NCI-H2227 (cell line): ENCODE data around the gene LCN12.
"Not testable (repeated sequence)": the region's sequence is repeated elsewhere in the genome, so short reads cannot be mapped to it uniquely, and the experiment has no call there.

Experiments
- DNase-seq: peaks from one replicate; lab custom pipeline; 2025; ENCODE audit not compliant: unreplicated experiment; lab: John Stamatoyannopoulos, UW

Gene LCN12

DNA sequence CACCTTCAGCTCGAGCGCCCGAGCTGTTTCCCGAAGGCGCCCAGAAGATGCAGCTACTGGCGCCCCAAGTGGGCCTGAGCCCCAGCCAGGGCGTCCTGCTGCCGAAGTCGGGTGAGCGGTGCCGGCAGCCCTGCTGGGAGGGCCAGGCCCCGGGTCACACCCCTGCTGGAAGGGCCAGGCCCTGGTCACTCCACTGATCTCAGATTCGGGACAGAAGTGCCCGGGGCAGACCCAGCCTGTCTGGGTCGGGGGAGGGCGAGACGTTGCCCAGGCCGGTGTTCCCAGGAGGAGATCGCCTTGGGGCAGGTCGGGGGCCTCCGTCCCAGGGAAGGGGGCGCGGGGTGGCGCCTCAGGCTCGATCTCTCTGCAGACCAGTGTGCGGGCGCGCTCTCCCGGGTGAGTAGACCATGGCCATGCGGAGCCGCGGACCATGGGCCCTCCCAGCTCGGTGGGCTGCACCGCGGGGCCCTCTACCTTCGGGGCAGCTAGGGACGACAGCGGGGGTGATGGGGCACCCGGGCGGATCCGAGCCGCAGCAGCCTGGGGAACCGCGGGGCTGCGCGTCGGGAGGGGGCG is 33.0 kb downstream of the LCN12 start:
- no peak for DNase-seq

DNA sequence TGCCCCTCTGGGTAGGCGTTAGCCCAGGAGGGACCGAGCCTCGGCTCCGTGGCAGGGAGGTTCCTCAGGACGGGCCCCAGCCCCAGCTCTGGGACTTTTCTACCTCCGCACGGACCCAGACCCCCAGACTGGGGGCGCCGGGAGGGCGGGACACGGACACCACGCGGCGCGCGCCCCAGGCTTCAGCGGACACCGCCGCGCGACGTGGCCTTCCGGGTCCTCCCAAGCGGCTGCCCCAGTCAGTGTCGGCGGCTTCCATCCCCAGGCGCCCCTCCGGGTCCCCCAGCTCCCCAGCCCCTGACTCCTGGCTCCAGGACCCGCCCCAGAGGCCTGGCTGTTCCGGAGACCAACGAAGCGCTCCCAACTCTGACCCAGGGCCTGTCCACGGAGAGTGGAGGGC is 33.8 kb downstream of the LCN12 start:
- DNase-seq, result no peak

DNA sequence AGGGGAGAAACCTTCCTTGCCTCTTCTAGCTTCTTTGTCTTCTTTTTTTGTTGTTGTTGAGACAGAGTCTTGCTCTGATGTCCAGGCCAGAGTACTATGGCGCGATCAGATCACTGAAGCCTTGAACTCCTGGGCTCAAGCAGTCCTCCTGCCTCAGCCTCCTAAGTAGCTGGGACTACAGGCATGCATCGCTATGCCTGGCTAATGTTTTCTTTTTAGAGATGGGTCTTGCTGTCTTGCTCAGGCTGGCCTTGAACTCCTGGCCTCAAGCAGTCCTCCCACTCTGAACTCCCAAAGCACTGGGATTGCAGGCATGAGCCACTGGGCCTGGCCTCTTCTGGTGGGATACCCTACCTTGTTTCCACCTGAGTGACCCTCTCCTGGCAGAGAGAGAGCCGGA is 36.8 kb downstream of the LCN12 start:
- DNase-seq, result no peak

DNA sequence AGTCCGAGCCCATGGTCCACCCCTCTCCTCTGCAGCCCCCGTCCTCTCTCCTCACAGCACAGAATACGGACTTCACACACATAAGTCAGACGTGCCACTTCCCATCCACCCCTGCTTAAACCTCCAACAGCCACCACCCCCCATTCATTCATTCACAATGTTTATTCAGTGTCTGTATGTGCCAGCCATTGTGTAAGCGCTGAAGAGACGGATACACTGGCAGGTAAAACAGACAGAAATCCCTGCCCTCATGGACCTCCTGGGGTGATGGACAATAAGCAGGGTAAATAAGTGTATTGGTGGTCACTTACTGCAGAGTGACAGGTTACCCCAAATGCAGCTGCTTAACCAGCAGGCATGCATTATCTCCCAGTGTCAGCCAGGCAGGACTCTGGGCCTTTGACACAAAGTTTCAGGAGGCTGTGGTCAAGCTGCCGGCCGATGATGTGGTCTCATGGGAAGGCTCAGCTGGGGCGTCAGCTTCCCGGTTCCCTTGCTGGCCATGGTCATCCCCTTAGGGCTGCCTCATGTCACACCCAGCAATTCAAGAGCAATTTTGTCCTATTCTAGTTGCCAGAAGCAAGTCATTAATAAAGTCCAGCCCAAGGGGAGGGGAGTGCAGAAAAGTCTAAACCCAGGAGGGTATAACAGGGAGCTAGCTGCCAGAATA is 38.3 kb downstream of the LCN12 start:
- no peak for DNase-seq

DNA sequence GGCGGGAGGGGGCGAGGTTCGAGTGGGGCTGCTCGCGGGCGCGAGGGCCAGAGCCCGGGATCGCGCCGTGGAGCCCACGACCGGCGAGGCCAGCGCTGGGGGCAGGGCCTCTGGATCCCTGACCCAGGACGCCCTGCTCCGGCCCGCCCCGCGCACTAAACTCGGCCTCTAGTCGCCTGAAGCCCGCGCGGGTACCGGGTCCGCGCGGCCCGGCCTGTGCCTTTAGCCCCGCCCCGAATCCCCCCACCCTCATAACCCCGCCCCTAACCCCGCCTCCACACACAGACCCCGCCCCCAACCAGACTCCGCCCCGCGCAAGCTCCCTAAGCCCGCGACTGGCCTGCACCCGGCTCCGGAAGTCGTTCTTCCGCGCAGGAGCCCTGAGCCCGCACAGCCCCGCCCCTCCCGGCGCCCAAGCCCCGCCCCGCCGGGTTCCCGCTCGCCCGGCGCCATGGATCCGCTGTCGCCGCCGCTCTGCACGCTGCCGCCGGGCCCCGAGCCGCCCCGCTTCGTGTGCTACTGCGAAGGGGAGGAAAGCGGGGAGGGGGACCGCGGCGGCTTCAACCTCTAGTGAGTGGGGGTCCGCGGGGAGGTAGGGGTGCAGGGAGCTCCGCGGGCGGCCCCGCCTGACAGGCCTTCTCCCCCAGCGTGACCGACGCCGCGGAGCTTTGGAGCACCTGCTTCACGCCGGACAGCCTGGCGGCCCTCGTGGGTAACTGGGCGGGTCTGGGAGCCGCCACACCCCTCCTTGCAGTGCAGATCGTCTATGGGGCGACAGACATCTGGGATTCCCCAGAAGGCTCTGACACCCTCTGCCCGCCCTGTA is 40.1 kb downstream of the LCN12 start, which contains the start of gene PAXX:
Gene PAXX, plus strand, starts transcription at position 430 of the 826 bp plus-strand sequence. Its CDS starts 22 bp downstream, at position 452.
- DNase-seq, result peak; percentile 80

DNA sequence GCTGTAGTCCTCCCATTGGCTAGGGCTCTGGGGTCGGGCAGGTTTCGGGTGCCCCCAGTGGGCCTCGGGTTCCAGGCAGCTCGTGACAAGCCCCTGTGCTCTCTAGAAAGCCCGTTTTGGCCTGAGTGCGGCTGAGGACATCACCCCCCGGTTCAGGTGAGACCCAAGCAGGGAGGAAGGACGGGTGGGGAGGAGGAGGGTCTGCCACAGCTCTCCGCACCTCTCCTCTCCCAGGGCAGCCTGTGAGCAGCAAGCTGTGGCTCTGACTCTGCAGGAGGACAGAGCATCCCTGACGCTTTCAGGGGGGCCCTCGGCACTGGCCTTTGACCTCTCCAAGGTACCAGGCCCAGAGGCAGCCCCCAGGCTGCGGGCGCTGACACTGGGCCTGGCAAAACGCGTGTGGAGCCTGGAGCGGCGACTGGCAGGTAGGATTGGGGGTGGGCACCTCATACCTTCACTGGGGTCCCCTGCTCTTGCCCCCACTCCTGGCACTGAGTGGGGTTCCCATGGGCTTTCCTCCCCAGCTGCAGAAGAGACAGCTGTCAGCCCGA is 40.8 kb downstream of the LCN12 start:
- DNase-seq, result no peak

DNA sequence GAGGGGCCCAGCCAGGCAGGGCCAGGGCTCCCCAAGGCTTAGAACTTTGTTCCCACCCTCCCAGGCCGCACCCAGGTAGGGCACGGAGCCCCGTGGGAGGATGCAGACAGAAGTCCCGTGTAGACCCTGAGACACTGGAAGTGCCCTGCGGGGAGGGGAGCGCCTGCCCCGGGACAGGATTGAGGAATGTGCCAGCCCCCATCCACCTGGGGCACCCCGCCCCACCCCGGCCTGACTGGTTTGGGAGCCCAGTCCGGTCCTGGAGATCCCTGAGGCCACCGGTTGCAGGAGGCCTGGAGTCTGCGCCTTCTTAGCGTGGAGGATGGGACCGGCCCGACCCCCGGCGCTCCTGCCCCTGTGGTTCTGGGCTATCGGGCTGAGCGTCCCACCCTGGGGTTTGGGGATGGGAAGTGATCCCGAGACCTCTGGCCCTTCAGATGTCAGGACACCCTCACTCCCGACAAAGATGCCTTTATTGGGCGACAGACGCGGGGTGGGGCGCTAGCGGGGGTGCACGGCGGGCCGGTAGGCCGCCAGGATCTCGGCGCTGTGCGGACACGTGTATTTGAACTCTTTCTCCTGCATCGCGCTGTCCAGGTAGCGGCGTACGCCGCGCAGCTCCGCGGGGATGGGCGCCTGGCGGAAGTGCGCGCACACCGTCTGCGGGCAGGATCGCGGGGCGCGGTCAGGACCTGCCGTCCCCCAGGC is 42.3 kb downstream of the LCN12 start:
- DNase-seq, result no peak

DNA sequence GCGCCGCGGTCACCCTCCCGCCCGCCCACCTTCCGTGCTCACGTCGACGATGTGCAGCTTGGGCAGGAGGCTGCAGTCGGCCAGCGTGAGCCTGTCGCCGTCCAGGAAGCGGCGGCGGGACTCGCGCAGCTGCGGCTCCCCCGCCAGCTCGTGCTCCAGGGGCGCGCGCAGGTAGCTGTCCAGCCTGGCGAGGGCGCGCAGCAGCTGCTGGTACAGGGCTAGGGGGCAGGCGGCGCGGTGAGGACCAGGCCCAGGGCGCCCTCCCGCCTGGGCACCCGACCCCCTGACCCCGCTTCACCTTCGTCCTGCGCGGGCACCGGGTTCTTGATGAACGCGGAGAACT is 42.8 kb downstream of the LCN12 start:
- DNase-seq, result no peak

DNA sequence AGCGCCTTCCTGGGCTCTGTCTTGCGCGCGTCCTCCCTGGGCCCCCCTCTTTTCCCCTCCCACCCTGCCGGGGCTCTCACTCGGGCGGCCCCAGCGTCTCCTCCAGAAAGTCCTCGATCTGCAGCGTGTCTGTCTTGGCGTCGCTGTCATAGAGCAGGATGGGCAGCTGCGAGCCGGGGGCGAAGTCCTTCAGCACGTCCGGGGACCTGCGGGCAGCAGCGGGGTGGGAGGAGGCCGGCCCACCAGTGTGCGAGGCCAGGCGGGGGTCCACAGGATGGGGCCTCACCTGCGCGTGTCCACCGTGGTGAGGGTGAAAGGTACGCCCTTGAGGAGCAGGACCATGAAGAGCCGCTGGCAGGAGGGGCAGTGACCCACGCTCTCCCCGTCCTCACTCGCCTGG is 43.3 kb downstream of the LCN12 start:
- DNase-seq, result no peak

DNA sequence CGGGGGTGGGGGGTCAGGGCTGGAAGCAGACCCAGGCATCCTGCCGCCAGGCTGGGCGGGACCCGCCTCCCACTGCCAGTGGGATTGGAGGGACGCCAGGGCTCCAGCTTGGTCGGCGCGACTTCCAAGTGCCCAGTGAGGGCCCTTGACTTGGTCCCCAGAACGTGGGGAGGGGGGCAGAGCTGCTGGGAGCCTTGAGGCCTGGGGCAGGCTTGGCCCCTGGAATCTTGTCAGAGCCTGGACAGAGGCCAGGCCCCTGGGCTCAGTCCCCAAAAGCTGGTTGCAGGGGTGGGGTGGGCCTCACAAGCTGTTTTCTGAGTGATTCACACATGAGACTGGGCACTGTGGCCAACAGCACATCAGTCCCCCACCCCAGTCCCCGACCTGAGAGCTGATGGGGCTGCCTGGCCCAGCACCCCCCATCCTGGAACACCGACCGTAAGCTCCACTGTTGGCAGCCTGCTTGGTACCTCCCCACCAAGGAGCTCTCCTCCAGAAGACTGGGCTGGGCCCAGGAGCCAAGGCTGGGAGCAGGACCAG is 43.8 kb downstream of the LCN12 start:
- DNase-seq, result no peak

DNA sequence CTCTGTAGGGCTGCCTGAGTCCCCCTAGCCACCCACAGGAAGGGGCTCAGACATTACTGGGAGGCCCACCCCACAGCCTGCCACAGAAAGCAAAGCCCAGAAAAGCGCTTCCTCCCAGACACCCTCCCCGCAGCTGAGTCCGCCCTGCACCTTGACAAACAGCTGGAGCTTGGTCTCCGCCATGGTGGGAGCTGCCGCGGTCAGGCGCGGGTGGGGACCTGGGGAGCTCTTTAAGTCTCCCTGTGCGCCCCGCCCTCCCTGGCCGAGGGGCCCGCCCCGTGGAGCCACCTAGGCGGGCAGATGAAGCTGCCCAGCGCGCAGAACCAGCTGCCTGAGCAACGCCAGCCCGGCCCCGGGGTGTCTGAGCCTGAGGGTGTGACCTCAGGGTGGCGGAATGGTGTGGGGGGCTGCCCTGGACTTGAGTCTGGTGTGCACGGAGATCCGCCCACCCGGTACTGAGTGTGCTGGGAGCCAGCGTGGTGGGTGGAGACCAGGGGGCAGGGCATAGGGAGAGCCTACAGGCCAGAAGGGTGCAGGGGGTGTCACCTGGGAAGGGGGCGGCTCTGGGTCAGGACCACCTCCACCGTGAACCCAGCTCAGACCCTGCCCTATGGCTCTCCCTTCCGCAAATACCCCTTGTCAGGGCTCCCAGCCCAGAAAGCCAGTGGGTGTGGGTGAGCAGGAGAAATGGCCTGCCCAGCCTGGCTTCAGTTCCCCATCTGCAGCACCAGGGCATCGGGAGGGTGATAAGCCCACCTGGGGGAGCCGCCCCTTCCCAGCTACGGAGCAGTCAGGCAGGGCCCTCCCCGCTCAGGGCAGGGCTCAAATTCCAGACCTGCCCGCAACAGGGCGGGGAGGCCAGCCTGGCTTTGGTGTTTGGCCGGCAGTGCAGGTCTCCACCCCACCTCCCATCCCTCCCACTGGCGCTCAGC is 44.6 kb downstream of the LCN12 start, which contains the start of gene CLIC3:
Gene CLIC3, minus strand, starts transcription at position 208 of the 932 bp plus-strand sequence. Its CDS starts 25 bp downstream, at position 183.
- DNase-seq, result no peak

DNA sequence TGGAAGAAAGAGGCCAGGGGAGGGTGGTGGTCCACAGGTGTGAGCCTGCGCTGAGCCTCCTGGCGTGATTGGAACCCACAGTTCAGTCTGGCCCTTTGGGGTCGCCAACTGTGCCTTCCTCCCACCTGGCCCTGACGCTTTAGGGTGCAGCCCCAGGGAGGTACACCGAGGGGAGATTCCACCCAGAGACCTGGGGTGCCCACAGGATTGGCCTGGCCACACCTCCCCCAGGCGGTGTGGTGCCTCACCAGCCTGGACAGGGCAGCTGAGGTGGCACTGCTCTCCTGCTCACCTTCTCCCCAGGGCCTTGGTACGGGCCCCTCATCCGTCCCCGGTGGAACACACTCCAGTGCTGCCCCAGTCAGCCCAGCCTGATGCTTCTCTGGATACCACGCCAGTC is 45.3 kb downstream of the LCN12 start:
- DNase-seq, result no peak

DNA sequence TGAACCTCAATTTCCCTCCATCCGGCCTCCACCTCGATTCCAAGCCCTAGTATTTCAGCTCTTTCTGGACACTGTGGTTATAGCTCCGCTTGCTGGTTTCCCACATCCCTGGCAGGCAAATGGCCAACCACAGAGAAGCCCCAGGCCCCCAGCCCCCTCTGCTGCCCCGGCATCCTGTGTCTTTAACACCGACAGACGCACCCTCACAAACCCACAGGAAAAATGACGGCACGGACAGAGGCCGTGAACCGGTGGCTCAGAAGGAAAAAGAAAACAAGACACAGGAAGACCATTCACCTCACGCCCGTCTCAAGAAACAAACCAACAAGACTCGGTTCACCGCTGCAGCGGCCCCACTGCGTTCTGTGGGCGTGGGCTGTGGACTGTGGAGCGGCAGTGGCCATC is 45.8 kb downstream of the LCN12 start:
- no peak for DNase-seq

DNA sequence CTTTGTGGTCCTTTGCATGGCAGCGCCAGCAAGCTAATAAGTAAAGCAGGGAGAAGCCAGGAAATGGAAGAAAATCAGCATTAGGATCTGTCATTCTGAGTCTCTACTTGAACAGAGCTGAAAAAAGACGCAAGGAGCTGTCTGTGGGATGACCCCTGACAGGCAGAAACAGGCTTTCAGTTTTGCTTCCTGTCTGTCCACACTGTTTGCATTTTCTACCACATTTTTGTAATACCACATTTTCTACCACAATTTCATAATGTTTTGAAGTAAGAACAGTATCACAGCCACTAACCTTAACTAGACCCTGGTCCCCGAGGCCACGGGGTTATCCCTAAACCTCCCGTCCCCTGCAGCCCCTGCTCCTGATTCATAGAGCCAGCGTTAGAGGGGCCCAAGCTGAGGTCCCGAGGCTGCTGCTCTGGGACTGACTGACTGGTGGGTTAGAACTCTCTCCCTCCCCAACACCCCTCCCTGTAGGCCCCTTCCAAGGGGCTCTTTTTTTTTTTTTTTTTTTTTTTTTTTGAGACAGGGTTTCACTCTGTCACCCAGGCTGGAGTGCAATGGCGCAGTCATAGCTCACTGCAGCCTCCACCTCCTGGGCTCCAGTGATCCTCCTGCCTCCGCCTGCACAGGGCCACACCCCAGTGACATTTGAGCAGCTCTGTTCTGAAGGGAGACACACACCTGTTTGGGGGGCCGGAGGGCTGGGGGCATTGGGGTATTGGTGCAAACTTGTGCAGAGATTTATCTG is 48.3 kb downstream of the LCN12 start:
- DNase-seq, result no peak

DNA sequence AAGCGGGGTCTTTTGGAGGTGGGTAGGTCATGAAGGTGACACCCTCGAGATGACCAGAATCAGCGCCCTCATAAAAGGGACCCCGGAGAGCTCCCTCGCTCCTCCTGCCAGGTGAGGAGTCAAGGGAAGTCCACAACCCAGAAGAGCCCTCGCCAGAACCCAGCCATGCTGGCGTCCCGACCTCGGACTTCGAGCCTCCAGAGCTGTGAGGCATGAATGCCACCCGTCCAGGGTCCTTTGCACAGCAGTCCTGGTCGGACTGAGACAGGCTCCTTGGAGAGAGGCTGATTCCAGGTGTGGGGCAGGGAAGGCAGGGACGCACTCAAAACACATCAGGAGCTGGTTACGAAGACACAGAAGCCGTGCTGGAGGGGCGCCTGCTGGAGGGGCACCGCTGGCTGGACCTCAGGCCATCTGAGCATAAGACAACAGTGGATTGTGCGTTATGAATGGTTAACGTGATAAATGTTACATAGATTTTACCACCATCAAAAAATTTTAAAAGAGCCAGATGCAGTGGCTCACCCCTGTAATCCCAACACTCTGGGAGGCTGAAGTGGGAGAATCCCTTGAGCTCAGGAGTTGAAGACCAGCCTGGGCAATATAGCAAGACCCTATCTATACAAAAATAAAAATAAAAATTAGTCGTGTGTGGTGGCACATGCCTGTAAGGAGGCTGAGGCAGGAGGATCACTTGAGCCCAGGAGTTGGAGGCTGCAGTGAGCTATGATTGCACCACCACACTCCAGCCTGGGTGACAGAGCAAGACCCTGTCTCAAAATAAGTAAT is 50.0 kb downstream of the LCN12 start:
- no peak for DNase-seq

DNA sequence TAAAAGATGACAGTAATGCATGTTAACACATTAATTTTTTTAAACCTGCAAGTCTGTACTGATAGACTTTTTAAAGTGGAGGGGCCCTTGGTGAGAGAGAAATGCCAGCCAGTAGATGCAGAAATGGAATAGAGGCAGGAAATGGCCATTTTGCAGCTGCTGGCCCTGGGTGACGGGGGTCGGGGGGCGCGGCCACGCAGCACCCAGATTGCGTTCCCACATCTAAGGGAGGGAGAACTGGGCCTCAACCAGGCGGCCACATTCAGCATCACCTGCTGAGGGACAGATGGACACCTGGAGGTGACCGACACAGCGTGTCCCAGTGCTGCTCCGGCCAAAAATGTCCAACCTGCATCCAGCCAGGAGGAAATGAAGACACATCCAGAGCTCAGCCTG is 50.6 kb downstream of the LCN12 start:
- no peak for DNase-seq

DNA sequence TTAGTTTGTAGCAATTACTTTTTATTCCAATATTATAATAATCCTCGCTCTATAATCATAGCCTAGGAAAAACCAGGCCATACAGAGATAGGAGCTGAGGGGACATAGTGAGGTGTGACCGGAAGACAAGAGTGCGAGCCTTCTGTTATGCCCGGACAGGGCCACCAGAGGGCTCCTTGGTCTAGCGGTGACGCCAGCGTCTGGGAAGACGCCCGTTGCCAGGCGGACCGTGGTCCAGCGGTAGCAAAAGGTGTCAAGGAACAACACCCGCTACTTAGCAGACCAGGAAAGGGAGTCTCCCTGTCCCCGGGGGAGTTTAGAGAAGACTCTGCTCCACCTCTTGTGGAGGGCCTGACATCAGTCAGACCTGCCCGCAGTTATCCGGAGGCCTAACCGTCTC is 52.2 kb downstream of the LCN12 start:
- DNase-seq, result not testable (repeated sequence)
